GM19438 (cell line): ENCODE data around the gene USP48.
"Not testable (repeated sequence)": the region's sequence is repeated elsewhere in the genome, so short reads cannot be mapped to it uniquely, and the experiment has no call there.

Experiments used
- ATAC-seq: cut with Tn5 transposase; IDR thresholded peaks from one replicate; pipeline ENCODE4 v1.9.1; 2021; ENCODE audit warnings: low read depth; ENCODE audit not compliant: unreplicated experiment

USP48 gene

GRCh38 chr1:21782868-21783678 is at the start of gene USP48:
Gene USP48 (minus strand): TSS chr1:21783149. CDS start chr1:21782957, 192 bp downstream.
- peak; percentile 61 for ATAC-seq

GRCh38 chr1:21831454-21831970 is 48.6 kb upstream of the USP48 start:
- no peak for ATAC-seq

GRCh38 chr1:21830792-21831453 is 48.0 kb upstream of the USP48 start:
- no peak for ATAC-seq

- ATAC-seq: no peak
Observed at GRCh38 chr1:21829294-21829693, 46.3 kb upstream of the USP48 start.

- no peak for ATAC-seq
Observed at GRCh38 chr1:21828506-21829210, 45.7 kb upstream of the USP48 start.

- ATAC-seq: no peak
Observed at GRCh38 chr1:21828075-21828474, 45.1 kb upstream of the USP48 start.

- no peak for ATAC-seq
Observed at GRCh38 chr1:21827141-21827679, 44.3 kb upstream of the USP48 start.

- ATAC-seq: not testable (repeated sequence)
Observed at GRCh38 chr1:21826694-21827093, 43.7 kb upstream of the USP48 start.

GRCh38 chr1:21825393-21825792 is 42.4 kb upstream of the USP48 start:
- no peak for ATAC-seq

- no peak for ATAC-seq
Observed at GRCh38 chr1:21824926-21825325, 42.0 kb upstream of the USP48 start.

GRCh38 chr1:21823980-21824702 is 41.2 kb upstream of the USP48 start:
- no peak for ATAC-seq

GRCh38 chr1:21823206-21823979 is 40.4 kb upstream of the USP48 start:
- no peak for ATAC-seq

GRCh38 chr1:21822349-21822748 is 39.4 kb upstream of the USP48 start:
- ATAC-seq: no peak

- ATAC-seq: no peak
Observed at GRCh38 chr1:21821385-21822019, 38.6 kb upstream of the USP48 start.

GRCh38 chr1:21820597-21821232 is 37.8 kb upstream of the USP48 start:
- no peak for ATAC-seq

GRCh38 chr1:21818656-21819055 is 35.7 kb upstream of the USP48 start:
- no peak for ATAC-seq

- no peak for ATAC-seq
Observed at GRCh38 chr1:21816602-21817302, 33.8 kb upstream of the USP48 start.

GRCh38 chr1:21815724-21816321 is 32.9 kb upstream of the USP48 start:
- no peak for ATAC-seq
